Fibroblast of lung (primary cell): ENCODE results near the gene SPARC.

Experiments used
- EZH2 ChIP-seq: IDR thresholded peaks from 2 replicates; pipeline ENCODE4 v1.5.1; 2012; ENCODE audit warnings: low read length, control low read depth, mild to moderate bottlenecking; ENCODE audit errors: missing control alignments
- TF ChIP-seq, protein P1 (sequence below), 2 donors: IDR thresholded peaks in 1 of 2; conservative IDR thresholded peaks in 1 of 2; 1 replicate in 1 of 2; 2 replicates in 1 of 2; pipeline ENCODE4 v1.5.1; 2011 to 2012; ENCODE audit warnings: low read length in 2 of 2, control low read depth in 1 of 2, inconsistent platforms in 1 of 2, low read depth in 1 of 2, mild to moderate bottlenecking in 1 of 2

DNA sequence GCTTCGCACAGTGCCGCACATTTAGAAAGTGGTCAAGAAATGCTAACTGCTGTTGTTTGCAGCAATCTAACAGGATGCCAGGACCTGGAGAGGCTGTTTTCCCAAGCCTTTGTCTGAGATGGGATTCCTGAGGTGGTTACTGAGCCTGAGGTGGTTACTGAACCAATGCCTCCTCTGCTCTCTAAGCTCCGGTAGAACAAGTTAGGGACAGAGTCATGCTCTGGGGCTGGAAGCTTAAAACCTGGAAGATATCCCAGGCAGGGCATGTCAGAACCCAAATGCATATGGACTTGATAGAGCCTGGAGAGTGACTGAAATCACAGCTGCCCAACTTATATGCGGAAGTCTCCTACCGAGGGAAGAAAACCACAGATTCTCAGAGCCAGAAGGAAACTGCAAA, 49.0 kb downstream of the SPARC start:
- TF ChIP-seq, protein P1, sequence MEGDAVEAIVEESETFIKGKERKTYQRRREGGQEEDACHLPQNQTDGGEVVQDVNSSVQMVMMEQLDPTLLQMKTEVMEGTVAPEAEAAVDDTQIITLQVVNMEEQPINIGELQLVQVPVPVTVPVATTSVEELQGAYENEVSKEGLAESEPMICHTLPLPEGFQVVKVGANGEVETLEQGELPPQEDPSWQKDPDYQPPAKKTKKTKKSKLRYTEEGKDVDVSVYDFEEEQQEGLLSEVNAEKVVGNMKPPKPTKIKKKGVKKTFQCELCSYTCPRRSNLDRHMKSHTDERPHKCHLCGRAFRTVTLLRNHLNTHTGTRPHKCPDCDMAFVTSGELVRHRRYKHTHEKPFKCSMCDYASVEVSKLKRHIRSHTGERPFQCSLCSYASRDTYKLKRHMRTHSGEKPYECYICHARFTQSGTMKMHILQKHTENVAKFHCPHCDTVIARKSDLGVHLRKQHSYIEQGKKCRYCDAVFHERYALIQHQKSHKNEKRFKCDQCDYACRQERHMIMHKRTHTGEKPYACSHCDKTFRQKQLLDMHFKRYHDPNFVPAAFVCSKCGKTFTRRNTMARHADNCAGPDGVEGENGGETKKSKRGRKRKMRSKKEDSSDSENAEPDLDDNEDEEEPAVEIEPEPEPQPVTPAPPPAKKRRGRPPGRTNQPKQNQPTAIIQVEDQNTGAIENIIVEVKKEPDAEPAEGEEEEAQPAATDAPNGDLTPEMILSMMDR (conservative IDR thresholded peaks at IDR 0.05 in 1 of 2, IDR thresholded peaks at IDR 0.05 in 1 of 2; ENCODE audit: low read depth in 1 of 2, low read length in 2 of 2), result no peak
- TF ChIP-seq EZH2, result no peak
